Sigmoid colon (tissue), 7 donors: ENCODE measurements around the gene AJM1. TPM values are rescaled to one million over a fixed set of nuclear protein-coding genes. Genes with fewer than 3 reads are reported as not detected.
"Not testable (repeated sequence)": the region's sequence is repeated elsewhere in the genome, so short reads cannot be mapped to it uniquely, and the experiment has no call there.

Experiments
- DNase-seq: peaks from one replicate; pipeline ENCODE4 v3.0.0-alpha.2; 2019
- H3K27ac ChIP-seq, 4 donors: fragments of 200-600 bp; sonication (generic); one replicate each; pipeline ENCODE4 v1.5.1; 2016 to 2019; ENCODE audit warnings: mild to moderate bottlenecking in 1 of 4
- H3K27me3 ChIP-seq, 3 donors: fragments of 200-600 bp; sonication (generic); one replicate each; pipeline ENCODE4 v1.5.1; 2019; ENCODE audit warnings: mild to moderate bottlenecking in 1 of 3
- H3K36me3 ChIP-seq, 4 donors: fragments of 200-600 bp; sonication (generic); one replicate each; pipeline ENCODE4 v1.5.1; 2016 to 2019
- H3K4me1 ChIP-seq, 4 donors: fragments of 200-600 bp; sonication (generic); one replicate each; pipeline ENCODE4 v1.5.1; 2017 to 2019
- H3K4me3 ChIP-seq, 4 donors: fragments of 200-600 bp; sonication (generic); one replicate each; pipeline ENCODE4 v1.5.1; 2017 to 2019; ENCODE audit warnings: mild to moderate bottlenecking in 2 of 4, moderate library complexity in 1 of 4
- H3K9me3 ChIP-seq, 4 donors: fragments of 200-600 bp in 3 of 4; sonication (generic) in 3 of 4; one replicate each; pipeline versions ENCODE4 v1.5.1 to v1.6.1; 2013 to 2019
- EP300 ChIP-seq, 4 donors: sonication (generic); formaldehyde crosslinking; IDR thresholded peaks; one replicate each; pipeline ENCODE4 v1.6.1; 2017; ENCODE audit warnings: antibody characterized with exemption in 4 of 4
- POLR2A ChIP-seq, 2 donors: fragments of 450-650 bp; IDR thresholded peaks; one replicate each; pipeline ENCODE4 v1.6.1; 2016; ENCODE audit warnings: antibody characterized with exemption in 2 of 2, mild to moderate bottlenecking in 2 of 2, moderate library complexity in 2 of 2
- POLR2AphosphoS5 ChIP-seq, 4 donors: sonication (generic); formaldehyde crosslinking; IDR thresholded peaks; one replicate each; pipeline ENCODE4 v1.6.1; 2017; ENCODE audit warnings: antibody characterized with exemption in 4 of 4
- WGBS, 2 donors: extraction: QIAGEN DNeasy Blood & Tissue Kit; methylation state at CpG; one replicate each; pipeline ENCODE4 v1.1.7; 2013; 5-methylcytosine and 5-hydroxymethylcytosine counted together
- intact Hi-C: fragments of 100-400 bp; cut with DNase I; formaldehyde crosslinking; loops from one replicate; pipeline ENCODE4 v1.15.1; 2023
- polyA plus RNA-seq, 3 donors: library from polyadenylated mRNA; stranded (reverse); fragments of 200-250 nt; gene quantifications; one replicate each; pipeline ENCODE4 v1.2.3, GENCODE V29; 2013
- total RNA-seq, 4 donors: library from RNA; depleted of rRNA; stranded (reverse); fragments of >200 nt; gene quantifications; one replicate each; pipeline ENCODE4 v1.1.0, GENCODE V29; 2016
- TF ChIP-seq, protein P1 (sequence below), 4 experiments: fragments of 450-650 bp in 3 of 4; fragments of 200-600 bp in 1 of 4; IDR thresholded peaks; one replicate each; pipeline ENCODE4 v1.5.1; 2016 to 2019; ENCODE audit warnings: antibody characterized with exemption in 4 of 4, mild to moderate bottlenecking in 3 of 4, moderate library complexity in 2 of 4
- donor health status: healthy with polysubstance abuse.
- donor health status: Bipolar disorder and iron deficiency.
- donor health status: healthy.

AJM1 gene
- total and polyA plus RNA-seq, 7 donors = 0.46 to 8.6 (median 4.3) TPM

DNA sequence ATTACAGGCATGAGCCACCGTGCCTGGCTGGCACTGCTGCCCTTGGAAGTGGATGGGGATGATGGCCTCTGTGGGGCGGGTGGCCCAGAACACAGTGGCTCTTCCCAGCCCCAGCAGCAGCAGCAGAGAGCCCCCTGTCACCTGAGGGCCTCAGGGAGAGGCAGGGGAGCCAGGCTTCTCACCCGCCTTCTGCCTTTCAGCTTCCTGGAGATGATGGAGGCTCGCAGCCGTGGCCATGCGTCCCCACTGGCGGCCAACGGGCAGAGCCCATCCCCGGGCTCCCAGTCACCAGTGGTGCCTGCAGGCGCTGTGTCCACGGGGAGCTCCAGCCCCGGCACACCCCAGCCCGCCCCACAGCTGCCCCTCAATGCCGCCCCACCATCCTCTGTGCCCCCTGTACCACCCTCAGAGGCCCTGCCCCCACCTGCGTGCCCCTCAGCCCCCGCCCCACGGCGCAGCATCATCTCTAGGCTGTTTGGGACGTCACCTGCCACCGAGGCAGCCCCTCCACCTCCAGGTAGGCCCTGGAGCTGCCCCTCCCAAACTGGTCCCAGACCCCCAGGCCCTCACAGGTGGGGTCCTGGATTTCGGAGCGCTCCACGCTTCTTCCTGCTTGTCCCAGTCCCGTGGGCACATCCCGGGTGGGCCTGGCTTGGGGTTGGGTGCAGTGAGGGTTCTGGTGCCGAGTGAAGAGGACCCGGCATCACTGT lies 5.0 kb upstream of the AJM1 start:
- 86 to 93% methylated on average over 27 of the region's 27 CpGs for WGBS, 2 donors
- no peaks in the 10 kb centered on the region for H3K9me3 ChIP-seq
- H3K4me3 ChIP-seq = no peak overlapping the region
- peaks cover 0 to 17% (median 15%) of the 10 kb centered on the region in 4 donors for H3K4me1 ChIP-seq
- no peak for DNase-seq
- no peak overlapping the region for H3K27ac ChIP-seq
- intact Hi-C loops = no loop called here
- peaks cover 0 to 1% (median 0%) of the 10 kb centered on the region in 3 donors for H3K27me3 ChIP-seq
- H3K36me3 ChIP-seq = peaks cover 0 to 49% (median 18%) of the 10 kb centered on the region in 4 donors
- TF ChIP-seq POLR2AphosphoS5 (IDR thresholded peaks at IDR 0.05) (no peak), POLR2A (IDR thresholded peaks at IDR 0.05) (no peak), EP300 (IDR thresholded peaks at IDR 0.05) (no peak)
- TF ChIP-seq, protein P1, sequence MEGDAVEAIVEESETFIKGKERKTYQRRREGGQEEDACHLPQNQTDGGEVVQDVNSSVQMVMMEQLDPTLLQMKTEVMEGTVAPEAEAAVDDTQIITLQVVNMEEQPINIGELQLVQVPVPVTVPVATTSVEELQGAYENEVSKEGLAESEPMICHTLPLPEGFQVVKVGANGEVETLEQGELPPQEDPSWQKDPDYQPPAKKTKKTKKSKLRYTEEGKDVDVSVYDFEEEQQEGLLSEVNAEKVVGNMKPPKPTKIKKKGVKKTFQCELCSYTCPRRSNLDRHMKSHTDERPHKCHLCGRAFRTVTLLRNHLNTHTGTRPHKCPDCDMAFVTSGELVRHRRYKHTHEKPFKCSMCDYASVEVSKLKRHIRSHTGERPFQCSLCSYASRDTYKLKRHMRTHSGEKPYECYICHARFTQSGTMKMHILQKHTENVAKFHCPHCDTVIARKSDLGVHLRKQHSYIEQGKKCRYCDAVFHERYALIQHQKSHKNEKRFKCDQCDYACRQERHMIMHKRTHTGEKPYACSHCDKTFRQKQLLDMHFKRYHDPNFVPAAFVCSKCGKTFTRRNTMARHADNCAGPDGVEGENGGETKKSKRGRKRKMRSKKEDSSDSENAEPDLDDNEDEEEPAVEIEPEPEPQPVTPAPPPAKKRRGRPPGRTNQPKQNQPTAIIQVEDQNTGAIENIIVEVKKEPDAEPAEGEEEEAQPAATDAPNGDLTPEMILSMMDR (IDR thresholded peaks at IDR 0.05) = no peak

DNA sequence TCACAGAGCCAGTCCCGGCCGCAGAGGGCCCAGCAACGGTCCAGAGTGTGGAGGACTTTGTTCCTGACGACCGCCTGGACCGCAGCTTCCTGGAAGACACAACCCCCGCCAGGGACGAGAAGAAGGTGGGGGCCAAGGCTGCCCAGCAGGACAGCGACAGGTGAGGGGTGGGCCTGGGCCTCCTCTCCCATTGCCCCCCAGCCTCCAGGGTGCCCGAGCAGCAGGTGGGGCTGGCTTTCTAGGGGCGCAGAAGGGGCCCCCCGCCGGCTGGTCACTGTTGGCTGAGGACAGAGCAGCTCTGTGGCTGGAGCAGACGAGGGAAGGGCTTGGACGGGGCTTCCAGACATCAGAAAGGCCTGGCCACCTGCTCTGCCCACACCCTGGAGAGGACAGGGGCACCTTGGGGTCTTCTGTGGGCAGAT lies 4.4 kb upstream of the AJM1 start:
- 82 to 91% methylated on average over 15 of the region's 15 CpGs for WGBS, 2 donors
- intact Hi-C loops, H3K9me3 ChIP-seq, H3K4me3 ChIP-seq, H3K27me3 ChIP-seq, H3K27ac ChIP-seq, DNase-seq: not testable (repeated sequence)
- Histone ChIP-seq H3K4me1 (peaks cover 0 to 23% (median 21%) of the 10 kb centered on the region in 4 donors), H3K36me3 (peaks cover 0 to 44% (median 15%) of the 10 kb centered on the region in 4 donors)

DNA sequence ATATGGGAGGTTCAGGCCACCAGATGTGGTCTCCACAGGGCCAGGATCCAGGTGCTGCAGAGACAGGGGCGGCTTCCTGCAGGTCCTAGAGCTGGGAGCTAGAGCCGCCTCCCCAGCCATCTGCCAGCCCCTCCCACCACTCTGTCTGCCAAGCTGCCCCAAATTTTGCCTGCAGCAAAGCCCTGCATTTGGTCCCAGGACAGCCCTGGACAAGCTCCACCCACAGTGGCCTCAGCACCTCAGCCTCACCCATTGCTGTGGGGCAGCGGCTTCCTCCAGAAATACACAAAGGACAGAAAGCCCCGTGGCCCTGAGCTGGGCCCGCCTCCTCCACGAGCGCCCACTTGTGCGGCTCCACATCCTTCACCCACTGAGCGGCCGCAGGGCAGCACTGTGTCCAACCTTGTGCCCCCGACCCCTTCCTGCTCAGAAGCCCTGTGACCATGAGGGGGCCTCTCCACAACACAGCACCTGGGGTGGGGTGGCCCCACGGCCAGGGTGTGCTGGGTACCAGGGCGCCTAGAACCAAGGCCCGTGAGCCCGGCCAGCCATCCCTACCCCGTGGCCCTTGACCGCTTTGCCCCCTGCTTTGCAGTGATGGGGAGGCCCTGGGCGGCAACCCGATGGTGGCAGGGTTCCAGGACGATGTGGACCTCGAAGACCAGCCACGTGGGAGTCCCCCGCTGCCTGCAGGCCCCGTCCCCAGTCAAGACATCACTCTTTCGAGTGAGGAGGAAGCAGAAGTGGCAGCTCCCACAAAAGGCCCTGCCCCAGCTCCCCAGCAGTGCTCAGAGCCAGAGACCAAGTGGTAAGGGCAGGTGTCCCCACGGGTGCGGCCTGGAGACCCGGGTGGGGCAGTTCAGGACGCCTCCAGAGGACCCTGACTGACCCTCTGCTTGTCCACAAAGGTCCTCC lies 3.7 kb upstream of the AJM1 start:
- no peak for DNase-seq
- TF ChIP-seq, protein P1 (IDR thresholded peaks at IDR 0.05) = no peak
- TF ChIP-seq POLR2AphosphoS5 (IDR thresholded peaks at IDR 0.05) (no peak), EP300 (IDR thresholded peaks at IDR 0.05) (no peak), POLR2A (IDR thresholded peaks at IDR 0.05) (no peak)
- H3K27me3 ChIP-seq = peaks cover 0 to 13% (median 6%) of the 10 kb centered on the region in 3 donors
- no peak overlapping the region for H3K27ac ChIP-seq
- no peak overlapping the region for H3K4me3 ChIP-seq
- no peaks in the 10 kb centered on the region for H3K9me3 ChIP-seq
- H3K36me3 ChIP-seq = peaks cover 0 to 42% (median 15%) of the 10 kb centered on the region in 4 donors
- H3K4me1 ChIP-seq = peaks cover 0 to 30% (median 28%) of the 10 kb centered on the region in 4 donors
- intact Hi-C loops = no loop called here
- WGBS, 2 donors = 73 to 89% methylated on average over 29 of the region's 29 CpGs

DNA sequence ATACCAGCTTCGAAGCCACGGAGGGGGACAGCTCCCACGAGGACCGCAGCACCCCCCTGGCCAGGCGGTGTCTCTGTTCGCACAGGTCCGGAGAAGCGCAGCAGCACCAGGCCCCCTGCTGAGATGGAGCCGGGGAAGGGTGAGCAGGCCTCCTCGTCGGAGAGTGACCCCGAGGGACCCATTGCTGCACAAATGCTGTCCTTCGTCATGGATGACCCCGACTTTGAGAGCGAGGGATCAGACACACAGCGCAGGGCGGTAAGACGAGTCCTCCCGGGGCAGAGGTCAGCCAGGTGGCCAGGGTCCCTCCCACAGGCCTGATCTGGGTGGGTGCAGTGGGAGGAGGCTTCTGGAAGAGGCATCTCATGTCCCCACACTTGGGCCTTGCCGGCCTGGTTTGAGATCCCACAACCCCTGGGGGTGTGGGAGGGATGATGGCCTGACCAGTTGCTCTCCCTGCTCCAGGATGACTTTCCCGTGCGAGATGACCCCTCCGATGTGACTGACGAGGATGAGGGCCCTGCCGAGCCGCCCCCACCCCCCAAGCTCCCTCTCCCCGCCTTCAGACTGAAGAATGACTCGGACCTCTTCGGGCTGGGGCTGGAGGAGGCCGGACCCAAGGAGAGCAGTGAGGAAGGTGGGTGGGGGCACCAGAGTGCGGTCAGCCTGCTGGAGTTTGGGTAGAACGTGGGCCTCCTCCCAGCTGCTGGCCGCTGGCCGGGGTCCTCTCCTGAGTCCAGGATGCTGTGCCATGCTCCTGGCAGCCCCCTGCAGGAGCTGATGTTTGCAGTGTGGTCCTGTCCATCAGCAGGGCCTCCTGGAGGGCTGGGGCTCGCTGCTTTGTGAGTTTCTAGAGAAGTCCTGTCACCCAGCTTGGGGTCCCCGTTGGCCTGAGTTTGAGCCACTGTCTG lies 2.8 kb upstream of the AJM1 start:
- WGBS, 2 donors = 81 to 89% methylated on average over 36 of the region's 36 CpGs
- peaks cover 0 to 42% (median 15%) of the 10 kb centered on the region in 4 donors for H3K36me3 ChIP-seq

More for the DNA sequence above, 2.8 kb upstream of the AJM1 start:
- no peak for DNase-seq
- H3K9me3 ChIP-seq = no peaks in the 10 kb centered on the region
- TF ChIP-seq EP300 (IDR thresholded peaks at IDR 0.05) = no peak
- TF ChIP-seq, protein P1 (IDR thresholded peaks at IDR 0.05) = no peak
- no peak for TF ChIP-seq POLR2A (IDR thresholded peaks at IDR 0.05)
- TF ChIP-seq POLR2AphosphoS5 (IDR thresholded peaks at IDR 0.05) = no peak
- H3K4me1 ChIP-seq = peaks cover 0 to 39% (median 37%) of the 10 kb centered on the region in 4 donors
- peaks cover 8 to 22% (median 15%) of the 10 kb centered on the region in 3 donors for H3K27me3 ChIP-seq
- no peak overlapping the region for H3K27ac ChIP-seq
- H3K4me3 ChIP-seq = no peak overlapping the region
- intact Hi-C loops = loop anchor here (10.0 kb wide), 1 partner anchor 195 kb away; the partner anchor contains the start of gene FUT7
